ENCODE measurements around the gene DGUOK.

GRCh38 chr2:73889206-73889605 lies 37.5 kb upstream of the DGUOK start:
- TF ChIP-seq CTCF (IDR thresholded peaks at IDR 0.05) (no peak), POLR2A (IDR thresholded peaks at IDR 0.05) (no peak)
